ENCODE measurements around the gene NAV1. TPM values are rescaled to one million over a fixed set of nuclear protein-coding genes. Genes with fewer than 3 reads are reported as not detected.

Gene NAV1
- total and polyA plus RNA-seq, 9 of the 15 experiments (the other 6 are each of a cell fraction or from before 2014, with no cell fraction given), result 0.91 to 16.8 (median 3.2) TPM

DNA sequence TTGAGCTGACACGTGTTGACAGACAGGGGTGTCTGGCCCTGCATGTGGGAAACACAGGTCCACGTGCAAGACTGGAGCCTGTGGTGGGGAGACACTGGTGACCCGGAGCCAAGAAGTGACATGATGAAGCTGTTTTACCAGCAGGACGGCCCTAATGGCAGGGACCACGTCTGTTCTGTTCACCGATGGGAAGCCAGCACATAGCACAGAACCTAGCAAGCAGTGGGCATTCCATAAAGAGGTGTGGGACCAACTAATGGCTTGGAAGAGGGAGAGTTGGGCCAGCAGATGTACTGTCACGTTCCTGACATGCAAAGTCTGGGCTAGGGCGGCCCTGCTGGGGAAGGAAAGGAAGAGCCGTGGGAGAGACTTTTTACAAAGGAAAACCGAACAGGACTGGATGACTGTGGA, 15.3 kb downstream of the NAV1 start (continued):
- TF ChIP-seq, protein P1, sequence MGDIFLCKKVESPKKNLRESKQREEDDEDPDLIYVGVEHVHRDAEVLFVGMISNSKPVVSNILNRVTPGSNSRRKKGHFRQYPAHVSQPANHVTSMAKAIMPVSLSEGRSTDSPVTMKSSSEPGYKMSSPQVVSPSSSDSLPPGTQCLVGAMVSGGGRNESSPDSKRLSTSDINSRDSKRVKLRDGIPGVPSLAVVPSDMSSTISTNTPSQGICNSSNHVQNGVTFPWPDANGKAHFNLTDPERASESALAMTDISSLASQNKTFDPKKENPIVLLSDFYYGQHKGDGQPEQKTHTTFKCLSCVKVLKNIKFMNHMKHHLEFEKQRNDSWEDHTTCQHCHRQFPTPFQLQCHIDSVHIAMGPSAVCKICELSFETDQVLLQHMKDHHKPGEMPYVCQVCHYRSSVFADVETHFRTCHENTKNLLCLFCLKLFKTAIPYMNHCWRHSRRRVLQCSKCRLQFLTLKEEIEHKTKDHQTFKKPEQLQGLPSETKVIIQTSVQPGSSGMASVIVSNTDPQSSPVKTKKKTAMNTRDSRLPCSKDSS (IDR thresholded peaks at IDR 0.05; ENCODE audit: low read depth, partially characterized antibody), result no peak
- no peak for TF ChIP-seq ZNF76 (CRISPR knock-in tag; IDR thresholded peaks at IDR 0.05; ENCODE audit: borderline replicate concordance)
- peak; percentile 76; the same call in 1 of the 2 replicates for TF ChIP-seq ZBTB9 (CRISPR knock-in tag; IDR thresholded peaks at IDR 0.05)
- TF ChIP-seq MEF2D (tag; conservative IDR thresholded peaks at IDR 0.05; ENCODE audit: low read depth), result no peak
- no peak for TF ChIP-seq NEUROD1 (IDR thresholded peaks at IDR 0.05; ENCODE audit: borderline replicate concordance, low read depth, low read length, partially characterized antibody)
- TF ChIP-seq ZNF197 (CRISPR knock-in tag; IDR thresholded peaks at IDR 0.05; ENCODE audit: low read depth), result peak; percentile 42; the same call in 1 of the 2 replicates
- no peak for TF ChIP-seq DIDO1 (tag; IDR thresholded peaks at IDR 0.05; ENCODE audit: low read depth)
- TF ChIP-seq NFE2 (IDR thresholded peaks at IDR 0.05; ENCODE audit: low read depth), result no peak
- no peak for TF ChIP-seq POLR2B (IDR thresholded peaks at IDR 0.05; ENCODE audit: low read depth, partially characterized antibody)
- TF ChIP-seq RERE (CRISPR knock-in tag; IDR thresholded peaks at IDR 0.05; ENCODE audit: borderline replicate concordance), result no peak
- no peak for TF ChIP-seq TARDBP (IDR thresholded peaks at IDR 0.05)
- peak; percentile 91; the same call in 1 of the 2 replicates for TF ChIP-seq ZNF395 (CRISPR knock-in tag; IDR thresholded peaks at IDR 0.05)
- TF ChIP-seq, protein P2, sequence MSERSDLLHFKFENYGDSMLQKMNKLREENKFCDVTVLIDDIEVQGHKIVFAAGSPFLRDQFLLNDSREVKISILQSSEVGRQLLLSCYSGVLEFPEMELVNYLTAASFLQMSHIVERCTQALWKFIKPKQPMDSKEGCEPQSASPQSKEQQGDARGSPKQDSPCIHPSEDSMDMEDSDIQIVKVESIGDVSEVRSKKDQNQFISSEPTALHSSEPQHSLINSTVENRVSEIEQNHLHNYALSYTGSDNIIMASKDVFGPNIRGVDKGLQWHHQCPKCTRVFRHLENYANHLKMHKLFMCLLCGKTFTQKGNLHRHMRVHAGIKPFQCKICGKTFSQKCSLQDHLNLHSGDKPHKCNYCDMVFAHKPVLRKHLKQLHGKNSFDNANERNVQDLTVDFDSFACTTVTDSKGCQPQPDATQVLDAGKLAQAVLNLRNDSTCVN (CRISPR knock-in tag; IDR thresholded peaks at IDR 0.05), result 0 out of 2 replicates have a peak, but pooled peaks have one; percentile 47
- no peak for TF ChIP-seq NR2F6 (CRISPR knock-in tag; IDR thresholded peaks at IDR 0.05)
- no peak for TF ChIP-seq DDX20 (tag; IDR thresholded peaks at IDR 0.05; ENCODE audit: low read depth)

Data from K562 (cell line).